CD8-positive, alpha-beta memory T cell (primary cell): ENCODE results near the gene AP2M1. TPM values are rescaled to one million over a fixed set of nuclear protein-coding genes. Genes with fewer than 3 reads are reported as not detected.
"Not testable (repeated sequence)": the region's sequence is repeated elsewhere in the genome, so short reads cannot be mapped to it uniquely, and the experiment has no call there.

Experiments used
- CTCF ChIA-PET: fragments of 350-600 bp; sonication (Branson Sonifier 250); formaldehyde crosslinking; loops from one replicate; lab custom pipeline; 2021; ENCODE audit warnings: antibody characterized with exemption; lab: Charles Lee
- POLR2A ChIA-PET: fragments of 350-600 bp; sonication (Branson Sonifier 250); formaldehyde crosslinking; loops from one replicate; lab custom pipeline; 2021; ENCODE audit warnings: antibody characterized with exemption; lab: Charles Lee
- DNase-seq, 5 donors: peaks; one replicate each; pipeline versions ENCODE4 v3.0.0 to v3.0.0-alpha.2; 2020 to 2022; ENCODE audit warnings: mixed read lengths in 1 of 5
- H3K27ac ChIP-seq: one replicate; pipeline ENCODE4 v1.7.0; 2013; ENCODE audit warnings: low read depth, mild to moderate bottlenecking, low read length, moderate library complexity
- H3K27me3 ChIP-seq: 2 replicates; pipeline ENCODE4 v1.7.0; 2013; ENCODE audit warnings: low read length, mild to moderate bottlenecking; ENCODE audit not compliant: insufficient read depth, poor library complexity, severe bottlenecking
- H3K36me3 ChIP-seq: 2 replicates; pipeline ENCODE4 v1.7.0; 2013; ENCODE audit warnings: mild to moderate bottlenecking, low read length, moderate library complexity; ENCODE audit not compliant: insufficient read depth
- H3K4me1 ChIP-seq: 2 replicates; pipeline ENCODE4 v1.7.0; 2013; ENCODE audit warnings: mild to moderate bottlenecking, low read length, moderate library complexity; ENCODE audit not compliant: insufficient read depth
- H3K4me3 ChIP-seq: 2 replicates; pipeline ENCODE4 v1.7.0; 2013; ENCODE audit warnings: mild to moderate bottlenecking, low read length
- H3K9me3 ChIP-seq: 2 replicates; pipeline ENCODE4 v1.7.0; 2013; ENCODE audit warnings: mild to moderate bottlenecking, low read length
- H3K27ac Mint-ChIP-seq, 8 donors: one replicate each; pipeline ENCODE4 v1.8.0; 2020 to 2021; ENCODE audit warnings: mixed read lengths in 8 of 8, mild to moderate bottlenecking in 6 of 8, inconsistent platforms in 3 of 8, moderate library complexity in 3 of 8
- H3K27me3 Mint-ChIP-seq, 2 donors: one replicate each; pipeline ENCODE4 v1.8.0; 2020 to 2021; ENCODE audit warnings: mixed read lengths in 2 of 2, mild to moderate bottlenecking in 1 of 2, moderate library complexity in 1 of 2
- H3K36me3 Mint-ChIP-seq, 3 donors: one replicate each; pipeline ENCODE4 v1.8.0; 2020 to 2021; ENCODE audit warnings: mixed read lengths in 3 of 3, inconsistent platforms in 1 of 3, mild to moderate bottlenecking in 1 of 3
- H3K4me1 Mint-ChIP-seq, 3 donors: one replicate each; pipeline ENCODE4 v1.8.0; 2020 to 2021; ENCODE audit warnings: mixed read lengths in 3 of 3, inconsistent platforms in 1 of 3, mild to moderate bottlenecking in 1 of 3
- H3K4me3 Mint-ChIP-seq, 7 donors: one replicate each; pipeline ENCODE4 v1.8.0; 2020 to 2021; ENCODE audit warnings: mixed read lengths in 7 of 7, mild to moderate bottlenecking in 6 of 7, moderate library complexity in 4 of 7, inconsistent platforms in 2 of 7
- H3K9me3 Mint-ChIP-seq, 5 donors: one replicate each; pipeline ENCODE4 v1.8.0; 2020 to 2022; ENCODE audit warnings: mixed read lengths in 5 of 5, mild to moderate bottlenecking in 3 of 5, moderate library complexity in 2 of 5, inconsistent platforms in 1 of 5
- polyA plus RNA-seq: library from polyadenylated mRNA; unstranded; fragments of 300-500 nt; fragmentation: Illumina TruSeq; gene quantifications from one replicate; pipeline ENCODE4 v1.2.3, GENCODE V29; 2021
- total RNA-seq, 2 experiments: library from RNA; stranded (reverse); gene quantifications; one replicate each; pipeline ENCODE4 v1.2.3, GENCODE V29; 2021

Gene AP2M1
- total and polyA plus RNA-seq, 3 experiments from 2014 or later: 265 to 270 (median 268) TPM

GRCh38 chr3:184157206-184157605 is 17.4 kb upstream of the AP2M1 start:
- ChIA-PET POLR2A (no interaction called here), CTCF (interaction anchor here (0.8 to 1.3 kb wide), 5 partner anchors 11 to 93 kb away, joined by 3 to 4 read pairs (median 3); partner anchors contain the start of genes EEF1AKMT4 and EIF2B5)
- H3K36me3 Mint-ChIP-seq: peaks cover 0 to 15% (median 5%) of the 10 kb centered on the region in 3 donors
- no peaks in the 10 kb centered on the region for H3K27me3 Mint-ChIP-seq
- Histone ChIP-seq H3K4me1 (peaks cover 17% of the 10 kb centered on the region), H3K27me3 (no peaks in the 10 kb centered on the region), H3K4me3 (peak overlapping the region; percentile 84), H3K36me3 (no peaks in the 10 kb centered on the region), H3K27ac (peak overlapping the region; percentile 70), H3K9me3 (no peaks in the 10 kb centered on the region)
- peak overlapping the region in 6 of 8 donors; percentile 5 to 88 (median 56) for H3K27ac Mint-ChIP-seq
- H3K4me3 Mint-ChIP-seq: peak overlapping the region; percentile 75 to 99 (median 95)
- no peaks in the 10 kb centered on the region for H3K9me3 Mint-ChIP-seq
- DNase-seq: no peak
- peaks cover 30 to 51% (median 40%) of the 10 kb centered on the region in 3 donors for H3K4me1 Mint-ChIP-seq

GRCh38 chr3:184158404-184158803 is 16.3 kb upstream of the AP2M1 start:
- H3K27me3 Mint-ChIP-seq: no peaks in the 10 kb centered on the region
- H3K9me3 Mint-ChIP-seq: no peaks in the 10 kb centered on the region
- H3K36me3 Mint-ChIP-seq: peaks cover 0 to 24% (median 5%) of the 10 kb centered on the region in 3 donors
- Histone ChIP-seq H3K36me3 (no peaks in the 10 kb centered on the region), H3K27ac (no peak overlapping the region), H3K9me3 (no peaks in the 10 kb centered on the region), H3K4me3 (no peak overlapping the region), H3K27me3 (no peaks in the 10 kb centered on the region), H3K4me1 (peaks cover 17% of the 10 kb centered on the region)
- H3K4me3 Mint-ChIP-seq: peak overlapping the region in 1 of 7 donors; percentile 28
- peak overlapping the region in 1 of 8 donors; percentile 50 for H3K27ac Mint-ChIP-seq
- CTCF ChIA-PET: interaction anchor here (0.9 to 1.3 kb wide), 3 partner anchors 23 to 91 kb away, joined by 3 read pairs; partner anchors contain the start of gene EIF2B5
- DNase-seq: no peak
- POLR2A ChIA-PET: interaction anchor here (0.7 to 1.2 kb wide), 2 partner anchors 10 to 23 kb away, joined by 4 to 5 read pairs; partner anchors contain the start of gene EIF2B5
- H3K4me1 Mint-ChIP-seq: peaks cover 31 to 51% (median 40%) of the 10 kb centered on the region in 3 donors

- peak overlapping the region in 1 of 8 donors; percentile 52 for H3K27ac Mint-ChIP-seq
- peaks cover 34 to 49% (median 40%) of the 10 kb centered on the region in 3 donors for H3K4me1 Mint-ChIP-seq
- Histone ChIP-seq H3K27ac (no peak overlapping the region), H3K27me3 (no peaks in the 10 kb centered on the region), H3K4me1 (peaks cover 17% of the 10 kb centered on the region), H3K36me3 (peaks cover 11% of the 10 kb centered on the region), H3K9me3 (no peaks in the 10 kb centered on the region), H3K4me3 (no peak overlapping the region)
- ChIA-PET CTCF (no interaction called here), POLR2A (no interaction called here)
- no peaks in the 10 kb centered on the region for H3K9me3 Mint-ChIP-seq
- no peak for DNase-seq
- peak overlapping the region in 1 of 7 donors; percentile 20 for H3K4me3 Mint-ChIP-seq
- H3K27me3 Mint-ChIP-seq: no peaks in the 10 kb centered on the region
- H3K36me3 Mint-ChIP-seq: peaks cover 0 to 43% (median 5%) of the 10 kb centered on the region in 3 donors
Measured at GRCh38 chr3:184160456-184160855, 14.2 kb upstream of the AP2M1 start.

GRCh38 chr3:184162571-184163070 is 12.0 kb upstream of the AP2M1 start:
- CTCF ChIA-PET, H3K4me3 ChIP-seq, DNase-seq, H3K27me3 Mint-ChIP-seq, H3K27me3 ChIP-seq, H3K4me1 ChIP-seq, POLR2A ChIA-PET, H3K4me3 Mint-ChIP-seq, H3K27ac Mint-ChIP-seq, H3K9me3 Mint-ChIP-seq, H3K9me3 ChIP-seq, H3K27ac ChIP-seq: not testable (repeated sequence)
- H3K36me3 Mint-ChIP-seq: peaks cover 0 to 59% (median 5%) of the 10 kb centered on the region in 3 donors
- peaks cover 24% of the 10 kb centered on the region for H3K36me3 ChIP-seq
- peaks cover 17 to 29% (median 20%) of the 10 kb centered on the region in 3 donors for H3K4me1 Mint-ChIP-seq

- Mint-ChIP-seq H3K4me3 (no peak overlapping the region), H3K9me3 (no peaks in the 10 kb centered on the region), H3K4me1 (peaks cover 11 to 16% (median 11%) of the 10 kb centered on the region in 3 donors), H3K27me3 (no peaks in the 10 kb centered on the region), H3K27ac (peak overlapping the region in 1 of 8 donors; percentile 63), H3K36me3 (peaks cover 0 to 72% (median 4%) of the 10 kb centered on the region in 3 donors)
- H3K27me3 ChIP-seq: no peaks in the 10 kb centered on the region
- peaks cover 28% of the 10 kb centered on the region for H3K36me3 ChIP-seq
- no peak overlapping the region for H3K4me3 ChIP-seq
- no peaks in the 10 kb centered on the region for H3K4me1 ChIP-seq
- no peak overlapping the region for H3K27ac ChIP-seq
- POLR2A ChIA-PET: no interaction called here
- H3K9me3 ChIP-seq: no peaks in the 10 kb centered on the region
- no peak for DNase-seq
- CTCF ChIA-PET: interaction anchor here (1.5 kb wide), 1 partner anchor 9 kb away, joined by 4 read pairs; the partner anchor contains the start of gene DVL3
Measured at GRCh38 chr3:184164648-184165330, 9.9 kb upstream of the AP2M1 start.

- peaks cover 28% of the 10 kb centered on the region for H3K36me3 ChIP-seq
- no peaks in the 10 kb centered on the region for H3K9me3 ChIP-seq
- no peak overlapping the region for H3K27ac Mint-ChIP-seq
- H3K4me1 Mint-ChIP-seq: peaks cover 6 to 11% (median 9%) of the 10 kb centered on the region in 3 donors
- no peak for DNase-seq
- H3K9me3 Mint-ChIP-seq: no peaks in the 10 kb centered on the region
- no peaks in the 10 kb centered on the region for H3K4me1 ChIP-seq
- CTCF ChIA-PET: interaction anchor here (1.5 kb wide), 1 partner anchor 10 kb away, joined by 4 read pairs; the partner anchor contains the start of gene DVL3
- H3K27me3 Mint-ChIP-seq: no peaks in the 10 kb centered on the region
- H3K27ac ChIP-seq: no peak overlapping the region
- no peak overlapping the region for H3K4me3 Mint-ChIP-seq
- H3K27me3 ChIP-seq: no peaks in the 10 kb centered on the region
- peaks cover 0 to 72% (median 4%) of the 10 kb centered on the region in 3 donors for H3K36me3 Mint-ChIP-seq
- H3K4me3 ChIP-seq: no peak overlapping the region
- POLR2A ChIA-PET: no interaction called here
Measured at GRCh38 chr3:184165543-184165942, 9.1 kb upstream of the AP2M1 start.

GRCh38 chr3:184166671-184167070 is 8.0 kb upstream of the AP2M1 start:
- H3K36me3 ChIP-seq: peaks cover 28% of the 10 kb centered on the region
- H3K27me3 ChIP-seq: no peaks in the 10 kb centered on the region
- no peak overlapping the region for H3K4me3 Mint-ChIP-seq
- POLR2A ChIA-PET: no interaction called here
- no peak overlapping the region for H3K27ac Mint-ChIP-seq
- H3K9me3 Mint-ChIP-seq: no peaks in the 10 kb centered on the region
- H3K4me1 ChIP-seq: no peaks in the 10 kb centered on the region
- H3K27me3 Mint-ChIP-seq: no peaks in the 10 kb centered on the region
- no peak overlapping the region for H3K4me3 ChIP-seq
- no peak overlapping the region for H3K27ac ChIP-seq
- no peaks in the 10 kb centered on the region for H3K9me3 ChIP-seq
- H3K4me1 Mint-ChIP-seq: peaks cover 1 to 6% (median 4%) of the 10 kb centered on the region in 3 donors
- no peak for DNase-seq
- CTCF ChIA-PET: no interaction called here
- H3K36me3 Mint-ChIP-seq: peaks cover 0 to 80% (median under 1%) of the 10 kb centered on the region in 3 donors

GRCh38 chr3:184167786-184168185 is 6.9 kb upstream of the AP2M1 start:
- POLR2A ChIA-PET: no interaction called here

More at GRCh38 chr3:184167786-184168185, 6.9 kb upstream of the AP2M1 start:
- no peak overlapping the region for H3K4me3 Mint-ChIP-seq
- peak overlapping the region in 1 of 8 donors; percentile 22 for H3K27ac Mint-ChIP-seq
- H3K9me3 Mint-ChIP-seq: no peaks in the 10 kb centered on the region
- CTCF ChIA-PET: no interaction called here
- peaks cover 0 to 4% (median 2%) of the 10 kb centered on the region in 3 donors for H3K4me1 Mint-ChIP-seq
- H3K27me3 Mint-ChIP-seq: no peaks in the 10 kb centered on the region
- Histone ChIP-seq H3K27me3 (no peaks in the 10 kb centered on the region), H3K4me3 (no peak overlapping the region), H3K9me3 (no peaks in the 10 kb centered on the region), H3K4me1 (no peaks in the 10 kb centered on the region), H3K36me3 (peaks cover 28% of the 10 kb centered on the region), H3K27ac (no peak overlapping the region)
- peaks cover 0 to 75% (median 0%) of the 10 kb centered on the region in 3 donors for H3K36me3 Mint-ChIP-seq
- no peak for DNase-seq
